Smooth muscle cell (in vitro differentiated cells): ENCODE measurements around the gene ACTN2. TPM values are rescaled to one million over a fixed set of nuclear protein-coding genes. Genes with fewer than 3 reads are reported as not detected.
A peak's percentile ranks its signal among the peaks of the same experiment; 100 is the strongest.

Experiments used
- DNase-seq: peaks from one replicate; lab custom pipeline; 2025; ENCODE audit not compliant: unreplicated experiment; lab: John Stamatoyannopoulos, UW
- H2AFZ ChIP-seq: fragments of 200-600 bp; sonication (generic); 2 replicates; pipeline ENCODE4 v1.6.0; 2016; ENCODE audit warnings: antibody characterized with exemption, low read depth, mild to moderate bottlenecking
- H3F3A ChIP-seq: fragments of 200-600 bp; sonication (generic); 2 replicates; pipeline ENCODE4 v1.6.0; 2017; ENCODE audit warnings: antibody characterized with exemption, low read depth
- H3K27ac ChIP-seq: fragments of 200-600 bp; sonication (generic); 2 replicates; pipeline ENCODE4 v1.5.1; 2016; ENCODE audit warnings: low read depth, mild to moderate bottlenecking
- H3K27me3 ChIP-seq: fragments of 200-600 bp; sonication (generic); 2 replicates; pipeline ENCODE4 v1.6.1; 2016; ENCODE audit warnings: low read depth, mild to moderate bottlenecking
- H3K36me3 ChIP-seq: fragments of 200-600 bp; sonication (generic); 2 replicates; pipeline ENCODE4 v1.5.1; 2016; ENCODE audit warnings: low read depth
- H3K4me1 ChIP-seq: fragments of 200-600 bp; sonication (generic); 2 replicates; pipeline ENCODE4 v1.5.1; 2016; ENCODE audit warnings: low read depth
- H3K4me2 ChIP-seq: fragments of 200-600 bp; sonication (generic); 2 replicates; pipeline ENCODE4 v1.6.0; 2016; ENCODE audit warnings: mild to moderate bottlenecking
- H3K4me3 ChIP-seq: fragments of 200-600 bp; sonication (generic); 2 replicates; pipeline ENCODE4 v1.5.1; 2016; ENCODE audit warnings: mild to moderate bottlenecking
- H3K79me2 ChIP-seq: fragments of 200-600 bp; sonication (generic); 2 replicates; pipeline ENCODE4 v1.6.0; 2016; ENCODE audit warnings: low read depth, mild to moderate bottlenecking
- H3K9ac ChIP-seq: fragments of 200-600 bp; sonication (generic); 2 replicates; pipeline ENCODE4 v1.6.0; 2016; ENCODE audit warnings: low read depth
- H3K9me3 ChIP-seq: fragments of 200-600 bp; sonication (generic); replicated peaks from 2 replicates; pipeline ENCODE4 v1.5.1; 2016; ENCODE audit warnings: low read depth
- H4K20me1 ChIP-seq: fragments of 200-600 bp; sonication (generic); 2 replicates; pipeline ENCODE4 v1.6.0; 2016; ENCODE audit warnings: low read depth
- WGBS: methylation state at CpG from one replicate; pipeline ENCODE4 v1.1.7; 2016; ENCODE audit warnings: low lambda C conversion rate; 5-methylcytosine and 5-hydroxymethylcytosine counted together
- polyA plus RNA-seq: library from polyadenylated mRNA; unstranded; fragments of >200 nt; fragmentation: Nextera tagmentation; extraction: Ambion mirVana; gene quantifications from 2 replicates; pipeline ENCODE4 v1.2.1, GENCODE V29; 2016
- total RNA-seq: library from RNA; depleted of rRNA; stranded (reverse); fragments of >200 nt; gene quantifications from 2 replicates; pipeline ENCODE4 v1.2.3, GENCODE V29; 2014
- TF ChIP-seq, protein P1 (sequence below): fragments of 200-600 bp; sonication (generic); IDR thresholded peaks from 2 replicates; pipeline ENCODE4 v1.5.1; 2017; ENCODE audit warnings: borderline replicate concordance, mild to moderate bottlenecking, antibody characterized with exemption; ENCODE audit not compliant: insufficient read depth, poor library complexity, severe bottlenecking

ACTN2 gene
- total and polyA plus RNA-seq, 2 experiments from 2014 or later: not detected

DNA sequence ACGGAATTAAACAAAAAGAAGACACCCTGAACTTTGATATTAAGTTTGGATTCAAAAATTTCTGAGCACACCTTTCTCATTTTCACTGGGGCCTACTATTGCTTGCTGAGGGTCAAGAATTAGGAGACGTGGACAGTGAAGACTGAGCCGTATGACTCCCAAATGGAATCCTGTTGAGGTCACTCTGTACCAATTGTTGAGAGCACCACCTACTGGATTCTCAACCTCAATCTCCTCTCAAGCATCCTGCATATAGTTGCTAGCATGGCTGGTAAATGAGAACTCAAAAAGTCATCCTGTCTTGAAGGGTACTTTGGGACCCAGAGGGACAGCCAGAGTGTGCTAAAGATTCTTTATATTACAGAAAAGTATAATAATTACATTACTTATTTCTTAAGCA, 88.6 kb downstream of the ACTN2 start:
- Histone ChIP-seq H3K79me2 (no peaks in the 10 kb centered on the region), H3K4me1 (no peaks in the 10 kb centered on the region), H2AFZ (no peak overlapping the region), H3K4me2 (no peak overlapping the region), H4K20me1 (no peaks in the 10 kb centered on the region), H3K36me3 (no peaks in the 10 kb centered on the region), H3F3A (no peaks in the 10 kb centered on the region), H3K27ac (no peak overlapping the region), H3K4me3 (no peak overlapping the region), H3K9me3 (no peaks in the 10 kb centered on the region), H3K9ac (no peak overlapping the region), H3K27me3 (no peaks in the 10 kb centered on the region)
- no peak for DNase-seq
- WGBS: 46% methylated on average over 3 of the region's 3 CpGs
- TF ChIP-seq, protein P1, sequence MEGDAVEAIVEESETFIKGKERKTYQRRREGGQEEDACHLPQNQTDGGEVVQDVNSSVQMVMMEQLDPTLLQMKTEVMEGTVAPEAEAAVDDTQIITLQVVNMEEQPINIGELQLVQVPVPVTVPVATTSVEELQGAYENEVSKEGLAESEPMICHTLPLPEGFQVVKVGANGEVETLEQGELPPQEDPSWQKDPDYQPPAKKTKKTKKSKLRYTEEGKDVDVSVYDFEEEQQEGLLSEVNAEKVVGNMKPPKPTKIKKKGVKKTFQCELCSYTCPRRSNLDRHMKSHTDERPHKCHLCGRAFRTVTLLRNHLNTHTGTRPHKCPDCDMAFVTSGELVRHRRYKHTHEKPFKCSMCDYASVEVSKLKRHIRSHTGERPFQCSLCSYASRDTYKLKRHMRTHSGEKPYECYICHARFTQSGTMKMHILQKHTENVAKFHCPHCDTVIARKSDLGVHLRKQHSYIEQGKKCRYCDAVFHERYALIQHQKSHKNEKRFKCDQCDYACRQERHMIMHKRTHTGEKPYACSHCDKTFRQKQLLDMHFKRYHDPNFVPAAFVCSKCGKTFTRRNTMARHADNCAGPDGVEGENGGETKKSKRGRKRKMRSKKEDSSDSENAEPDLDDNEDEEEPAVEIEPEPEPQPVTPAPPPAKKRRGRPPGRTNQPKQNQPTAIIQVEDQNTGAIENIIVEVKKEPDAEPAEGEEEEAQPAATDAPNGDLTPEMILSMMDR: peak; percentile 8

DNA sequence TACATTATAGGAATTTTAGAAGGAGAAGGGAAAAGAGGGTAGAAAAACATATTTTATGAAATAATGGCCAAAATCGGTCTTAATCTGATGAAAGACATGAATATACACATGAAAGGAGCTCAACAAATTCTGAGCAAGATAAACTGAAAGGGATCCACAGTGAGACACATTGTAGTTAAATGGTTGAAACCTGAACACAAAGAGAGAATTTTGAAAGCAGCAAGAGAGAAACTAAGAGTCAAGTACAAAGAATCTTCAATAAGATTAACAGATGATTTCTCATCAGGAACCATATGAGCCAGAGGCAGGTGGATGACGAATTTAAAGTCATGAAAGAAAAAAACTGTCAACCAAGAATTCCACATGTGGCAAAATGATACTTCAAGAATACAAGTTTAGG, 93.0 kb downstream of the ACTN2 start:
- Histone ChIP-seq H3K9ac (no peak overlapping the region), H3K4me1 (no peaks in the 10 kb centered on the region), H2AFZ (no peak overlapping the region), H3K9me3 (no peaks in the 10 kb centered on the region), H4K20me1 (no peaks in the 10 kb centered on the region), H3K27me3 (no peaks in the 10 kb centered on the region), H3F3A (no peaks in the 10 kb centered on the region), H3K27ac (no peak overlapping the region), H3K79me2 (no peaks in the 10 kb centered on the region), H3K4me3 (no peak overlapping the region), H3K36me3 (no peaks in the 10 kb centered on the region), H3K4me2 (no peak overlapping the region)
- DNase-seq: no peak
- TF ChIP-seq, protein P1: no peak
- WGBS: 90% methylated on average over 2 of the region's 2 CpGs

DNA sequence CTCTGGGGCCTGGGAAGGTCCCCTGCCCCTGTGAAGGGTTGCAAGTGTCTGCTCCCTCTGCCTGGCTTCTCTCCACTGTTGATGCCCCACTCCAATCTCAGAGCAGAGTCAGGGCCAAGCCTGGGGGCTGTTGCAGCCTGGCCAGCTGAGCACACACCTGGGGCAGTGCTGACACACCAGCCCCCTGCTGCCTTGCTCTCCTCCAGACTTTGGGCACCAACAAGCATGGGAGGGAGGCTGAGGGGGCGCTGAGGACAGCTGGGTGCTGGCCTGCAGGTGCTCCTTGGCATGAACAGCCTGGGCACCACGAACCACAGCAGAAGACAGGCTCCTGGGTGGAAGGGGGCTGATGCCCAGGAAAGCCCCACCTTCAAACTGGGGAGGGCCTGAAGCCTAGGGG, 99.2 kb downstream of the ACTN2 start:
- Histone ChIP-seq H3K79me2 (no peaks in the 10 kb centered on the region), H2AFZ (no peak overlapping the region)
- WGBS: 94% methylated on average over 2 of the region's 2 CpGs

DNA sequence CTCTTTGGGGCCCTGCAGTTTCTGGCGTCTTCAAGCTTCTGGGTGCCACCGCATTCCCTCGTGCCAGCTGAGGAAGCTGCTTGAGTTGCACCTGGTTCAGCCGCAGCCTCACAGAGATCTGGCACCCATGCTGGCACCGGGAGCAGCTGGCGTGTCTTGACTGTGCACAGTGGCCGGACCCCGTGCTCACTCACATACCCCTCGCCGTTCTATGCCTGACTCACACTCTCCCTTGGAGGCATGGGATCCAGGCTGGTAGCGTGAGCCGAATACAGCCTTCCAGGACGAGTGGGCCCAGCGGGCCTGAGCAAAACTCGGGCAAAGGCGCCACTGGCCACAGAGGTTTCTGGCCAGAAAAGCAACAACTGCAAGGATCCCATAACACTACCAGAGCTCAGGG, 100.2 kb downstream of the ACTN2 start:
- Histone ChIP-seq H3K4me3 (no peak overlapping the region), H4K20me1 (no peaks in the 10 kb centered on the region), H3K27ac (no peak overlapping the region), H2AFZ (no peak overlapping the region), H3K79me2 (no peaks in the 10 kb centered on the region), H3K27me3 (no peaks in the 10 kb centered on the region), H3K4me2 (no peak overlapping the region), H3K4me1 (no peaks in the 10 kb centered on the region), H3K36me3 (no peaks in the 10 kb centered on the region), H3F3A (no peaks in the 10 kb centered on the region), H3K9ac (no peak overlapping the region), H3K9me3 (no peaks in the 10 kb centered on the region)
- no peak for DNase-seq
- TF ChIP-seq, protein P1: no peak
- 92% methylated on average over 16 of the region's 16 CpGs for WGBS

More for the DNA sequence above, 99.2 kb downstream of the ACTN2 start:
- Histone ChIP-seq H3K9ac (no peak overlapping the region), H3K27me3 (no peaks in the 10 kb centered on the region), H3K4me2 (no peak overlapping the region), H4K20me1 (no peaks in the 10 kb centered on the region), H3K36me3 (no peaks in the 10 kb centered on the region), H3K4me1 (no peaks in the 10 kb centered on the region), H3K27ac (no peak overlapping the region), H3F3A (no peaks in the 10 kb centered on the region), H3K9me3 (no peaks in the 10 kb centered on the region), H3K4me3 (no peak overlapping the region)
- DNase-seq: no peak
- TF ChIP-seq, protein P1: no peak
